Measurements from ENCODE around the gene TAS2R43. TPM values are rescaled to one million over a fixed set of nuclear protein-coding genes. Genes with fewer than 3 reads are reported as not detected.
"Not testable (repeated sequence)": the region's sequence is repeated elsewhere in the genome, so short reads cannot be mapped to it uniquely, and the experiment has no call there.

The TAS2R43 gene
- total and polyA plus RNA-seq, 2 of the 8 experiments (the other 6 are each of a cell fraction or from before 2014, with no cell fraction given): 0.18 TPM; not detected in 1

DNA sequence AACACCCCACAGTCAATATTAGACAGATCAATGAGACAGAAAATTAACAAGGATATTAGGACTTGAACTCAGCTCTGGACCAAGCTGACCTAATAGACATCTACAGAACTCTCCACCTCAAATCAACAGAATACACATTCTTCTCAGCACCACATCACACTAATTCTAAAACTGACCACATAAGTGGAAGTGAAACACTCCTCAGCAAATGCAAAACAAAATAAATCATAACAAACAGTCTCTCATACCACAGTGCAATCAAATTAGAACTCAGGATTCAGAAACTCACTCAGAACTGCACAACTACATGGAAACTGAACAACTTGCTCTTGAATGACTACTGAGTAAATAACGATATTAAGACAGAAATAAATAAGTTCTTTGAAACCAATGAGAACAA lies 19.1 kb upstream of the TAS2R43 start:
- H3K9me3 ChIP-seq (ENCODE audit: insufficient read depth in 2 of 2, low read depth in 1 of 2, low read length in 1 of 2); H3K4ac ChIP-seq (replicated peaks; ENCODE audit: insufficient read length, low read depth, low read length); FAIRE-seq; H3K4me3 ChIP-seq (ENCODE audit: extremely low read depth in 1 of 4, insufficient read depth in 2 of 4, low read depth in 3 of 4, low read length in 4 of 4); H2AFZ ChIP-seq (ENCODE audit: low read length); H4K5ac ChIP-seq (ENCODE audit: insufficient read length, low read depth, low read length); H2BK12ac ChIP-seq (ENCODE audit: low read depth, low read length); H3K27me3 ChIP-seq (replicated peaks in 1 of 4; ENCODE audit: control insufficient read depth in 3 of 4, extremely low read depth in 1 of 4, insufficient read depth in 3 of 4, low read length in 3 of 4); DNase-seq (ENCODE audit: low read depth in 1 of 2, low spot score in 2 of 2); H3K36me3 ChIP-seq (ENCODE audit: control insufficient read depth in 2 of 4, insufficient read depth in 4 of 4, low read length in 3 of 4); H2BK5ac ChIP-seq (ENCODE audit: low read depth, low read length); H2AK5ac ChIP-seq (ENCODE audit: low read depth, low read length); H2BK20ac ChIP-seq (ENCODE audit: low read length); H4K20me1 ChIP-seq (replicated peaks in 1 of 2; ENCODE audit: control insufficient read depth in 1 of 2, insufficient read depth in 2 of 2, low read length in 2 of 2); CTCF ChIA-PET (ENCODE audit: partially characterized antibody); H3K14ac ChIP-seq (ENCODE audit: insufficient read length); H3K79me1 ChIP-seq (ENCODE audit: low read depth, low read length); H2BK120ac ChIP-seq (replicated peaks; ENCODE audit: low read depth, low read length); H4K91ac ChIP-seq (replicated peaks; ENCODE audit: insufficient read length, low read length); H3K56ac ChIP-seq (replicated peaks; ENCODE audit: insufficient read length, low read depth, low read length); H3K4me1 ChIP-seq (replicated peaks in 1 of 4; ENCODE audit: control insufficient read depth in 3 of 4, insufficient read depth in 4 of 4, low read length in 3 of 4); H3K23ac ChIP-seq (ENCODE audit: insufficient read length); H3K4me2 ChIP-seq (ENCODE audit: insufficient read depth in 1 of 2, low read depth in 2 of 2, low read length in 2 of 2); H3K9ac ChIP-seq (replicated peaks in 1 of 4; ENCODE audit: extremely low read depth in 1 of 4, low read depth in 3 of 4, low read length in 3 of 4); H2BK15ac ChIP-seq (ENCODE audit: low read length); H4K8ac ChIP-seq (ENCODE audit: extremely low read depth, insufficient read depth, low read length); H3K18ac ChIP-seq (ENCODE audit: extremely low read depth, low read length); H3K27ac ChIP-seq (ENCODE audit: low read depth, low read length); H3K23me2 ChIP-seq (ENCODE audit: low read depth, low read length); POLR2A ChIA-PET (ENCODE audit: partially characterized antibody): not testable (repeated sequence)
- peaks cover 6 to 86% of the 10 kb centered on the region in 2 experiments; a peak in 3 of 4 replicates for H3K79me2 ChIP-seq (ENCODE audit: control insufficient read depth in 1 of 2, insufficient read depth in 2 of 2, low read length in 2 of 2)
- 95% methylated on average over 1 of the region's 1 CpG; no CpG with 5 or more reads in 1 of the 2 experiments for whole genome bisulfite sequencing, 2 experiments (ENCODE audit: extremely low coverage in 1 of 2, insufficient coverage in 1 of 2, insufficient read length in 1 of 2, insufficient replicate concordance in 2 of 2, low coverage in 1 of 2, low lambda C conversion rate in 2 of 2, missing lambda C conversion rate in 1 of 2)

Measured in H1 (cell line).